Epithelial cell of prostate (primary cell): Measurements from ENCODE around the gene CD109.
"Not testable (repeated sequence)": the region's sequence is repeated elsewhere in the genome, so short reads cannot be mapped to it uniquely, and the experiment has no call there.

ENCODE experiments used
- DNase-seq: peaks from one replicate; pipeline ENCODE4 v3.0.0-alpha.2; 2011; ENCODE audit warnings: low read depth, low spot score
- H3K27ac ChIP-seq: fragments of 450-650 bp; 2 replicates; pipeline ENCODE4 v1.5.1; 2017; ENCODE audit warnings: mild to moderate bottlenecking

The CD109 gene

DNA sequence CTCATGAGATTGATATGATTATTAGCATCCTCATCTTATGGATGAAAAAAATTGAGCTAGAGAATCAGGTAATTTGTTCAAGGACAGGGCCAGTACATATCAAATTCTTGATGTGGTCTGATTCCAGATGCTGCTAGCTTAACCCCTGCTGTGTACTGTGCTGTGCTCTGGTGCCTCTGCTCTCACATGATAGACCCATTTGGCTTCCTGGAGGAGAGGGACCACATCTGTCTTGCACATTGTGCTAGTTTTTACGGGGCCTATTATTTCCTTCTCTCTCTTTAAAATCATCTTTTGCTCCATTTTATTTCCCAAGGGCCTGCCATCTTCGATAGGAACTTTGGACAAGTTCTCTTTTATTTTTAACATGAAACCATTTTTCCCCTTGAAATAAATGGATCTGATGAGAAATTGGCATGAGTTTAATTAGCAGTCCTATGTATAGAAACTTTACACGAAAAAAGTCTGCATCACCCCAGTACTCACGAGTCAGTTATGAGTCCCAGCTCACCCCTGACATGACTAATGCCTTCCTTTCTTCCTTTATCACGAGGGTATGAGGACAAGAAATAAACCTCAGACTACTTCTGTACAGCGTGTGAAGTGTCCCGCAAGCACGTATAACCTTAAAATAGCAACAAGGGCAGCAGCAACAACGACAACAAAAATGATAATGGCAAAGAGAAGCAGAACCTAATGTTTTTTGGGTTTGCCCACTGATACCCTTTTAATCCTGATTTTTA lies 26.5 kb downstream of the CD109 start:
- DNase-seq, result peak; percentile 78
- peak overlapping the region; percentile 45 for H3K27ac ChIP-seq

DNA sequence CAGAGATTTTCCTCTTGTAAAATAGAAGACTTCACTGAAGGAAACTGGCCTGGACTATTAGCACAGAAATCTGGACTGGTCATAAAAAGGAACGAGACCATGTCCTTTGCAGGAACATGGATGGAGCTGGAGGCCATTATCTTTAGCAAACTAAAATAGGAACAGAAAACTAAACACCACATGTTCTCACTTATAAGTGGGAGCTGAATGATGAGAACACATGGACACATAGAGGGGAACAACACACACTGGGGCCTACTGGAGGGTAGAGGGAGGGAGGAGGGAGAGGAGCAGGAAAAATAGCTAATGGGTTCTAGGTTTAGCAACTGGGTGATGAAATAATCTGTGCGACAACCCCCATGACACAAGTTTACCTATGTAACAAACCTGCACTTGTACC lies 27.5 kb downstream of the CD109 start:
- not testable (repeated sequence) for DNase-seq, H3K27ac ChIP-seq

GRCh38 chr6:73724389-73724788 lies 28.4 kb downstream of the CD109 start:
- peak overlapping the region; percentile 63 for H3K27ac ChIP-seq
- peak; percentile 16 for DNase-seq

GRCh38 chr6:73725192-73725591 lies 29.2 kb downstream of the CD109 start:
- DNase-seq, result not testable (repeated sequence)

DNA sequence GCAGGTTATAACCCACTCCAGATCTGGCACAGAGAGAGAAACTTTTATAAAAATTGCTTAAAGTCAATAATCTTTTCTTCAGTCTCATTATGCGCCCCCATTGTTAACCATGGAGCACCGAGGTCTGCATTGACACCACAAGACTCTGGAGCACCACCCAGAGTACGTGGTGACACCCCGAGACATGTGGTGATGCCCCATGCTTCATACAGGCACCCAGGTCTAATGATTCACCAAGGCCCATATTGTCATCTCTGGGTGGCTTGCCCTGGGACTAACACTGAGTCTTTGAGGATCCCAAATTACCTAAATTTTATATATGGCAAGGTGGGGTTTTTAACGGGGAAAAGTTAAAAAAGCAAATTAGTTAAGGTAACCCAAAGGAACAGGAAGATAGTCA lies 31.1 kb downstream of the CD109 start:
- no peak overlapping the region for H3K27ac ChIP-seq
- no peak for DNase-seq

More at GRCh38 chr6:73725192-73725591, 29.2 kb downstream of the CD109 start:
- H3K27ac ChIP-seq, result peak overlapping the region; percentile 63

GRCh38 chr6:73728548-73729205 lies 32.7 kb downstream of the CD109 start:
- H3K27ac ChIP-seq, result no peak overlapping the region
- DNase-seq, result no peak

- H3K27ac ChIP-seq, result no peak overlapping the region
- DNase-seq, result no peak
Observed at GRCh38 chr6:73731285-73731684, 35.3 kb downstream of the CD109 start.

DNA sequence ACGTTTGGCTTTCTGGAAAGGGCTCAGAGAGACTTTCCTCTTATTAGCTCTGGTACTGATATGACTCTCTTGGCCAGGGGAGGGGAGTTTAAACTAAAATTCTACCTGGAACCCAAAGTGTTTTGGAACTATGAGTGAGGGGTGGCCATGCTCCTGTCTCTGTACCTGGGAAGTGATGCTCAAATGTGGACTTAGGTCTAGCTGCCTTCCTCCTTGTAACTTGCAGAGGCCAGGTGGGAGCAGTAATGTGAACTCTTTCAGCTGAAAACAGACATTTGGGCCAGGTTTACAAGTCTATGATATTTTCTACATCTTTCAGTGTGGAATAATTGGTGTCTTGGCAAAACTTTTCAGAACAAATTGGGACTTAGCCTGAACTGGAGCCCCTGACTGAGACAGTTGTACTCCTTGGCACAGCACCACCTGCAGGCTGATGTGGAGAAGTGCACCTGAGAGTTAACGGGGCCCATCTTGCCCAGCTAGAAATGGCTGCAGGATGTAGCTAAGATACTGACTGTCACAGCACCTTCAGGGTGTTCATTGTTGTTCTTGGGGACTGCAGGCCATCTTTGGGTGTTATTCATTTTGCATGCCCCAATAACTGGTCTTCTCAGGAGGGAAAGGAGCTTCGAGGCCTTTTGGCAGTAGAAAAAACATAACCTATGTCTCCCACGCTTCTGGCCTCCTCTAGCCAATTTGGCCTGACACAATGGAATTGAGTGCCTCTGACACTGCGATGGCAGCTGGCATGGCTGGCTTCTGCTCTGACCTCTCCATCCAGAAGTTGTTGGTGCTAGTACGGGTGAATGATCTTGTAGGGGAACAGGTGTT lies 37.1 kb downstream of the CD109 start:
- no peak overlapping the region for H3K27ac ChIP-seq
- DNase-seq, result peak; percentile 24

- no peak for DNase-seq
- H3K27ac ChIP-seq, result no peak overlapping the region
Observed at GRCh38 chr6:73733791-73734190, 37.8 kb downstream of the CD109 start.

DNA sequence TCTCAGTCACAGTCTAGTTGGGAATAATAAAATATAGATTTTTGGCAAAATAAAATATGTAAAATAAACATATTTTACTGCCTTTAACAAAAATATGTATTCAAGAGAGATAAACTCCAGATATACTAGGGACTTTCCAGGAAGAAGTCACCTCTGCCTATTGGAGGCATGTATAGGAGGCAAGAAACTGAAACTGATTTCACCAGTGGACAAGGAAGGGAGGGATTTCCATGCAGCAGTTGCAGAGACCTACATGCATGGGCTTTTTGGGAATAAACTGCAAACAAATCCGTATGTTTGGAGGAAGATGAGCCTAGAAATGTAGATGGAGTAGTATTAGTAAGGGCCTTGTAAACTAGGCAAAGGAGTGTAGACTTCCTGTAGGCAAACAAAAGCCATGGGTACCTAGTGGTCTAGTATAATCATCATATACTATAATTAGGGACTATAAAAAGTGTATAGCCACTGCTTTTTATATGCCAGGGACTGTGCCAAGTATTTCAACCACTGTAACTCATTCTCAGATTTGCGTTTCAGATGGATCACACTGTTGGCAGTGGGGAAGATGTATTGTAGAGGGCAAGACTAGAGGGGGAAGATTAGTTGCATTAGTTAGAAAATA lies 38.9 kb downstream of the CD109 start:
- peak overlapping the region; percentile 26 for H3K27ac ChIP-seq
- no peak for DNase-seq

DNA sequence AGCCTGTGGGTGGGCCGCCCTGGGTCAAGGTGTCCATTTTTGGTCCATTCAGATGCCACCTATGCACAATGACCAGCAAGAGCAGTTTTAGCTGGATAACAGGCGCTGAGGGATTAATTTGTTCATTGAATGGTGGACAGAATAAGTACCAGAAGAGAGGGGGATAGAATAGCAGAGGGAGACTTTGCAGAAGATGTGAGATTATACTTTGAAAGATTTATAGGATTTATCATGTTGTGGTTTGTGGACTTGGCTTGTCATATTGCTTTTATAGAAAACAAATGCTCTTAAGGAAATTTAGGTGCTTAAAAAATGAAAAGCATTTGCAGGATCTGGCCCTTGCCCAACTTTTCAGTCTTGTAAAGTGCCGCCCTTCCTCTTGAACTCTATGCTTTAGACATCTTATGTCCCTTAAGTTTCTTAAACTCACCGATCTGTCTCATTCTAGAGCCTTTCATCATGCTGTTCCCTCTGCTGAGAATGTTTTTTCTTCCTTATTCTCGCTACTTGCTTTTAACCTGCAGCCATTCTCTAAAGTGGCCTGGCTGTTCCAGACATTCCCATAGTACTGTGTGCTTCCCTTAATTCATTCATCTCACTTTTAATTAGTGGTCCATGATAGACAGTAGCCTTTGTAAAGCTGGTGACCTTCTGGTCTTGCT lies 42.5 kb downstream of the CD109 start:
- no peak for DNase-seq
- H3K27ac ChIP-seq, result no peak overlapping the region

DNA sequence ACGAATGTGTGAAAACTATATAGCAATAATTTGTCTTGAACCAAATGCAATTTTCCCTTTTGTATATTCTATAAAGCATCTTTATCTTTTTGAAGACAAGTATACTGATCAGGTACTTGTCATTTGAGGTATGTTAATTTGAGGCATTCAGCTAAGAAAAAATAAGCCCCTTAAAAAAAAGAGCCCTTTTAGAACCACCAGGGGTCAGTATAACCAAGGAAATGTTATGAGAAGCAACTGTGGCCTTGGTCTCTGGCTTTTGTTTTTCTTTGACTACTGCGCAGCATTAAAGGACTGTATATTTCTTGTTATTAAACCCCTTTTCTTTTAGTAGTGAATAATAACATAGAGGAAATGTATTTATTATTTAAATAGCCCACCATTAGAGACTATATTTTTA lies 43.1 kb downstream of the CD109 start:
- H3K27ac ChIP-seq, result no peak overlapping the region
- no peak for DNase-seq

GRCh38 chr6:73742433-73742832 lies 46.4 kb downstream of the CD109 start:
- no peak for DNase-seq
- H3K27ac ChIP-seq, result no peak overlapping the region

DNA sequence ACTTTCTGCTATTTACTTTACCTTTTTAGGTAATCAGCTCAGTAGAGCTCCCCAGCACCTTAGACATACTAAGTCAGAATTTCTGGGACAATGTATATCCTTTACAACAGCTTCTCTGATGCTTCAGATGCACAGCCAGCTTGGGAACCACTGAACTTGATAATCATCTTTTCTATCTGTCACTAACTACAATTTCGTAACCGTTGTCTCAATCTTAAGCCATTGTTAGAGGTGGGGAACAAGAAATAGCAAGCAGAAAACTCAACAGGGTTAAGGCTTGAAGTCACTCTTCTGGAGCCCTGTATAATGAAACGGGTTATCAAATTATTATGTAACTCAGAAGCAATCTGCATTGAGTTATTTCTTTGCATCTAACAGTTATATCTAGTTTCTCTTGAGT lies 47.1 kb downstream of the CD109 start:
- H3K27ac ChIP-seq, result no peak overlapping the region
- no peak for DNase-seq

DNA sequence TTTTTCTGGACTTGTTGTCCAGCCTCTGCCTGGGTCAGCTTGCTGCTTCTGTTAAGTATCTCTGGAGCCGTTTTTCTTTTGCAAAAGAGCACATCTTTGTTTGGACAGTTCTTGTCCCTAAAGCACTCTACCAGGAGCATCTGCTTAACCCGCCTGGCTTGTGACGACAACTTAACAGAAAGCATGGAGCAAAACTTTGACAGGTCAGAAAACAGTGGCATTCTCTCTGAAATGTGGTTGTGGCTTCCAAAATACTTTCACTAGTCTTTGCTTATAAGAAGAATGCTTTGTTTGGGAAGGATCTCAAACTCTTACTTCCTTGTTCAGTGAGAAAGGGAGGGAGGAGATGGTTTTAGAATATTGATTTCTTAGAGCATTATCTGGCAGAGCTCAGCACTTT lies 47.6 kb downstream of the CD109 start:
- no peak for DNase-seq
- H3K27ac ChIP-seq, result no peak overlapping the region

- DNase-seq, result no peak
Observed at GRCh38 chr6:73746787-73747186, 50.8 kb downstream of the CD109 start.

GRCh38 chr6:73747289-73747688 lies 51.3 kb downstream of the CD109 start:
- DNase-seq, result no peak

More at GRCh38 chr6:73746787-73747186, 50.8 kb downstream of the CD109 start:
- no peak overlapping the region for H3K27ac ChIP-seq

DNA sequence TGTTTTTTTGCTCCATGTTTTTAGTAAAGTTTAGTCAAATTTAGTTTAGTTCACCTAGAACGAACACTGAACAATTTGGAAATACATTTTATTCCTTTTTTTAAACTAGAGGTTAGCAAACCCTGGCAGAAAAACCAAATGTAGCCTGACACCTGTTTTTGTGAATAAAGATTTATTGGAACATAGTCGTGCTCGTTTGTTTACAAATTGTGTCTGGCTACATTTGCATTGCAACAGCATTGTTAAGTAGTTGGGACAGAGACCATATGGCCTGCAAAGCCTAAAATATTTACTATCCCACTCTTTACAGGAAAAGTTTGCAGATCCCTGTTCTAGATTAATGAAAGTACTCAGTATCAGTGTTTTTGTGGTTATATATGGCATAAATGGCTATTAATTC lies 56.9 kb downstream of the CD109 start:
- DNase-seq, result no peak

More at GRCh38 chr6:73747289-73747688, 51.3 kb downstream of the CD109 start:
- no peak overlapping the region for H3K27ac ChIP-seq

GRCh38 chr6:73766040-73766439 lies 70.0 kb downstream of the CD109 start:
- no peak for DNase-seq
- no peak overlapping the region for H3K27ac ChIP-seq

More for the DNA sequence above, 56.9 kb downstream of the CD109 start:
- no peak overlapping the region for H3K27ac ChIP-seq

GRCh38 chr6:73768558-73768957 lies 72.6 kb downstream of the CD109 start:
- no peak for DNase-seq
- H3K27ac ChIP-seq, result no peak overlapping the region
